ENCODE measurements around the gene SKA1.
A peak's percentile ranks its signal among the peaks of the same experiment; 100 is the strongest.
"Not testable (repeated sequence)": the region's sequence is repeated elsewhere in the genome, so short reads cannot be mapped to it uniquely, and the experiment has no call there.

The SKA1 gene

GRCh38 chr18:50395093-50395492 lies 20.2 kb downstream of the SKA1 start:
- TF ChIP-seq CTCF (conservative IDR thresholded peaks at IDR 0.05; ENCODE audit: low read length): no peak
- DNase-seq (ENCODE audit: low read depth): no peak

GRCh38 chr18:50396005-50396660 lies 21.3 kb downstream of the SKA1 start:
- TF ChIP-seq CTCF (conservative IDR thresholded peaks at IDR 0.05; ENCODE audit: low read length): no peak
- no peak for DNase-seq (ENCODE audit: low read depth)
- no peak overlapping the region for H3K4me3 ChIP-seq (ENCODE audit: low read length)

More at GRCh38 chr18:50395093-50395492, 20.2 kb downstream of the SKA1 start:
- H3K4me3 ChIP-seq (ENCODE audit: low read length): no peak overlapping the region

GRCh38 chr18:50397023-50397422 lies 22.2 kb downstream of the SKA1 start:
- peak; percentile 20 for DNase-seq (ENCODE audit: low read depth)
- TF ChIP-seq CTCF (conservative IDR thresholded peaks at IDR 0.05; ENCODE audit: low read length): no peak
- no peak overlapping the region for H3K4me3 ChIP-seq (ENCODE audit: low read length)

- no peak overlapping the region for H3K4me3 ChIP-seq (ENCODE audit: low read length)
- TF ChIP-seq CTCF (conservative IDR thresholded peaks at IDR 0.05; ENCODE audit: low read length): no peak
- no peak for DNase-seq (ENCODE audit: low read depth)
Observed at GRCh38 chr18:50398099-50398498, 23.3 kb downstream of the SKA1 start.

- DNase-seq (ENCODE audit: low read depth): no peak
- TF ChIP-seq CTCF (conservative IDR thresholded peaks at IDR 0.05; ENCODE audit: low read length): no peak
- no peak overlapping the region for H3K4me3 ChIP-seq (ENCODE audit: low read length)
Observed at GRCh38 chr18:50398947-50399346, 24.1 kb downstream of the SKA1 start.

GRCh38 chr18:50399582-50399981 lies 24.7 kb downstream of the SKA1 start:
- no peak overlapping the region for H3K4me3 ChIP-seq (ENCODE audit: low read length)
- DNase-seq (ENCODE audit: low read depth): peak; percentile 13
- no peak for TF ChIP-seq CTCF (conservative IDR thresholded peaks at IDR 0.05; ENCODE audit: low read length)

- not testable (repeated sequence) for DNase-seq (ENCODE audit: low read depth); H3K4me3 ChIP-seq (ENCODE audit: low read length)
Observed at GRCh38 chr18:50400438-50400837, 25.6 kb downstream of the SKA1 start.
